ENCODE results near the gene NF1. TPM values are rescaled to one million over a fixed set of nuclear protein-coding genes. Genes with fewer than 3 reads are reported as not detected.

NF1 gene
- total RNA-seq: 48.1 and 63.1 TPM in 2 replicates

GRCh38 chr17:31094600-31095235, at the start of gene NF1:
TSS of gene NF1 (plus strand) at chr17:31094977. CDS start at chr17:31095310, 333 bp downstream.

GRCh38 chr17:31297090-31297489, 202.3 kb downstream of the NF1 start, which contains the start of gene OMG:
TSS of gene OMG (minus strand) at chr17:31297239. CDS start at chr17:31296331, 908 bp downstream.

GRCh38 chr17:31313982-31314781, 219.4 kb downstream of the NF1 start, which contains the start of gene EVI2B:
TSS of gene EVI2B (minus strand) at chr17:31314054. CDS start at chr17:31305609, 8,445 bp downstream.

GRCh38 chr17:31321481-31321880, 226.7 kb downstream of the NF1 start, which contains the start of gene EVI2A:
TSS of gene EVI2A (minus strand) at chr17:31321622. CDS start at chr17:31319013, 2,609 bp downstream.

GRCh38 chr17:31391496-31391949, 296.7 kb downstream of the NF1 start, which contains the start of gene RAB11FIP4:
TSS of gene RAB11FIP4 (plus strand) at chr17:31391675. CDS start at chr17:31391853, 178 bp downstream.

Small RNA genes lying within 50 kb of the gene (small RNA-seq; reads per million reads assigned to genes)
- not detected for gene MIR4733

Other genes starting within 250 kb of the NF1 start
- gene TEFM, start 188.7 kb upstream of the NF1 start, total RNA-seq: 9.9 and 13.7 TPM in 2 replicates
- 0.37 and 1.4 TPM in 2 replicates for gene ADAP2, start 173.0 kb upstream of the NF1 start, total RNA-seq
- gene RNF135, start 123.9 kb upstream of the NF1 start, total RNA-seq: 10.0 and 12.1 TPM in 2 replicates
- 0.73 and 1.8 TPM in 2 replicates for gene OMG, start 202.3 kb downstream of the NF1 start, total RNA-seq
- 1.4 and 2.6 TPM in 2 replicates for gene EVI2B, start 219.1 kb downstream of the NF1 start, total RNA-seq
- 6.5 and 14.0 TPM in 2 replicates for gene EVI2A, start 226.6 kb downstream of the NF1 start, total RNA-seq